ENCODE data around the gene CRAMP1.

- TF ChIP-seq POLR2A (IDR thresholded peaks at IDR 0.05; ENCODE audit: low read depth) (no peak), CTCF (IDR thresholded peaks at IDR 0.05) (no peak)
These were observed 79.1 kb downstream of the CRAMP1 start for GRCh38 chr16:1691276-1691675.
